Dedifferentiated amniotic fluid mesenchymal stem cell (primary cell): ENCODE measurements around the gene ATG9A.

Experiments
- DNase-seq: peaks from one replicate; pipeline ENCODE4 v3.0.0-alpha.2; 2016; ENCODE audit errors: extremely low spot score

Gene ATG9A

DNA sequence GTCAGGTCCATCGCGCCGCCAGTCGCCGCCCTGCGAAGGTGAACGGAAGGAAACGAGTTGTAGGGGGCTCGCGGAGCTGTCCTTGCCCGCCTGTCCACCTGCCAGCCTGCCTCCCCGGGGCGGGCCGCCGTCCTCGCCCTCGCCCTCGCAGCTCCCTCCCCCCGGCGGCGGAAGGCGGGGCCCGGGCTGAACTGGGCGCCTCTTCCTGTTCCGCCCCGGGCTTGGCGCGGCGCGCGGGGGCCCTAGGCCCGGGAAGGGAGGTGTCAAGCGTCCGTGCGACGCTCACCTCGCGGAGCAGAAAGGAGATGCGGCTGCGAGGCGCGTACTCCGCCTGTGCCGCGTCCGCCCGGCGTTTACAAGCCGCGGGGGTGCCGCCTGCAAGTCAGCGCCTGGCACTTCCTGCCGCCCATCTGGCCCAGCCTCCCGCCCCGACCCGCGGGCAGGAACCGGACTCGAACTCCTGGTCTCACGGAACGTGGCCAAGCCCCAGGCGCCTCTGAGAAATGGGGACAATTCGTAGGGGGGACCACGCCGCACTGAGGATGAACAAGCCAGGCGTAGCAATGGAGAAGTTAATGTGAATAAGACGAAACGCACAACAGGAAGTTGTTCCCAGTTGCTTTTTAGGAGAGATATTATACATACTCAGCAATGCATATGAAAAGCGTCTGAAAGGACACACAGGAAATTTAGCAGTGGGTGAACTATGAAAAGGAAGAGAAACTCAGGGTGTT, 52.5 kb downstream of the ATG9A start, which contains the start of gene CNPPD1:
Gene CNPPD1 (minus strand): TSS at position 108 of the 734 bp plus-strand sequence. CDS start 97 bp downstream, at position 11.
- peak; percentile 40 for DNase-seq

DNA sequence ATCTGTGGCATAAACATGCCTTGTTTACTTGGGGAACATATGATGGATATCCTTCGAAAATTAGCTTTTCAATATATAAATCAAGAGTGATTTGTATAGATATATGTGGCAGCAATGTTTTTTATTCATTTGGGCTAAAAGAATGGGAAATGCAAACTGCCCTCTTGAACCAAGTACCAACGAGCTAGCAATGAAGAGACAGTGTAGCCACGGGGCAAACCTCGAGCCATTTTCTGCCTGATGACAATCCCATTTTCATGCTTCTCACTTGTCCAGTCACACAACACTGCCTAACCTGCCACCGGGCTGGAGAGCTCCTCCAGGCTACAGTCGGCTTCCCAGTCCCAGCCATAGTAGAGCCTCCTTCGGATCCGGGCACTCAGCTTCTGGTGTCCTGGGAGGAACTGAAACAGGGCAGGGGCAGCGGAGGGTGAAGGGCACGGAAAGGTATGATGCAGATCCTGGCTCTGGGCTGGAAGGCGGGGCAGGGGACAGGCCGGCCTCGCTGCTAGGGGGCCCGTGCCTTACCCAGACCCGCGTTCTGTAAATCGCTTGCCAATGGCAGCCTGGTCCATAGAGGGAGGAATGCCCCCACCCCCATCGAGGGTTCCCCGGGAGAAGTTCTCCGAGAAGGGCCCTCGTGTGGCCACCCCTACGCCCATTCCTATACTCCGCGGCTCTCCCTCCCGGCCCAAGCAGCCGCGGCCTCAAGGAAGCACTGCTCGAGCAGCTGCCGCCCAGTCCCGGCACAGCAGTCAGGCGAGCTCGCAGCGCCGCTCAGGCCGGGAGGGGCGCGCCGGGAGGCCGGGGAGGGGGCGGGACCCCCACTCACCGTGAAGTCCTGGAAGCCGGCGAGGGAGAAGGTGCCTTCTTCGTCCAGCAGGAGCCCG, 53.3 kb downstream of the ATG9A start:
- DNase-seq, result peak; percentile 25

DNA sequence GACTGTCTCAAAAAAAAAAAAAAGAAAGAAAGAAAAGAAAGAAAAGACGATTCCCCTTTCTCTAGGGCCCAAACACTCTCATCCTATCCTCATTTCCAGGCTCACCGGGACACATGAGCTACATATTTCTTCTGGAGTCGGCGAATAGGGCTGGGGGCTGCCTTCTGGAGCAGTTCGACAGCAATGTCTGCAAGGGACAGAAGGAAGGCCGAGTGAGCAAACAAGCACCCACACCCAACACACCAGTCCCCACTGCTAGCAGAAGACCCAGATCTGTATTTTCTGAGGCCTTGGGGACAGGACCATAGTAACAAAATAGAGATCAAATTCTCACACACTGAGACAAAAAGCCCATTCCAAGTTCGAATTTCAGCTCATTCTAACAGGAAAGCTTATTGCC, 54.0 kb downstream of the ATG9A start:
- DNase-seq, result no peak

DNA sequence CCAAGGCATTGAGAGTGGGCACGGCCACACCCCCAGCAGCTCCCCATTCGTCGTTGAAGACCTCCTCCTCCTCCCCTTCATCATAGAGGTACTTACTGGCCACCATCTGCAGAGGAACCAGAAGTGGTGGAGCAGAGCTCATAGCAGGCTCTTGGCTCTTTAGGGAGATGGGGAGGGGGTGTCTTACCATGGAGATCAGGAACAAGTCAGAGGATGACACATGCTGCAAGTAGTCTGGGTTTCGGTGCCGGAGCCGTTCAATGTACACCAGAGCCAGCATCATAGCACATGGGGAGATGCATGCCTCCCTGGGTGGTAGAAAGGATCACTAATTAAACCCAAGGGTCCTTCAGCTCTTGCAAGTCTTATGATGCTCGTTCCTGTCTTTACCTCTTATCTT, 54.6 kb downstream of the ATG9A start:
- DNase-seq, result no peak

DNA sequence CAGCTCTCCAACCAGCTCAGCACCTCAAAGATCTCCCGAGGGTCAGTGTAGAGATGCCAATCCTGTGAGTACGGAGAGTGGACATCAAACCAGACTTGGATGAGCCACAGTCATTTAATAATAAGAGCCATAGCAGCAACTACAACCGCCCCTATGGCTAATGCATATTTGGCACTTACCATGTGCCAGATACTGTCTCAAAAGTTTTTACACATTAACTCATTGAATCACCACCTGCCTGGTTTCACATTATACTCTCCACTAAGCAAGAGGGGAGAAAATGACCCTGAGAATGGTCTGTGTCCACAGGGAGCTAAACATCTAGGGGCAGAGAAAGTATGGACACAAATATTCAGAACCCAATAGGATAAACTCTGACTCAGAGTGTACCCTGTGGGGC, 55.3 kb downstream of the ATG9A start:
- no peak for DNase-seq

DNA sequence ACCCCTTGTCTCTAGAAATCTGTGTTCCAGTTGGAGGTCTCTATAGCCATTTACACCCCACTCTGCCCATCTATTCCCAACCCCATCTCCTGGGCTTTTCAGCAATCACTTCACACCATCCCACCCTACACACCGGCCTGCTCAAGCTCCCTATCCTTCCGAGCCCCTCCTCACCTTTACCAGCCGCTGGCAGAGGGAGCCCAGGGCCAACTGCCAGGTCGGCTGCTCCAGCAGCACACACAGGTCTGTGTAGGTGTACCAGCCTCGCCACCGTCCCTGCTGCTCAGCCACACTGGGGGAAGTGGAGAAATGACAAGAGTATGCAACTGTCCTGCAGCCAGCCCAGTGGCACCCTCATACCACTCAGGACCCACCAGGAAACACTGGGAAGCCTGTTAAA, 56.3 kb downstream of the ATG9A start:
- no peak for DNase-seq

DNA sequence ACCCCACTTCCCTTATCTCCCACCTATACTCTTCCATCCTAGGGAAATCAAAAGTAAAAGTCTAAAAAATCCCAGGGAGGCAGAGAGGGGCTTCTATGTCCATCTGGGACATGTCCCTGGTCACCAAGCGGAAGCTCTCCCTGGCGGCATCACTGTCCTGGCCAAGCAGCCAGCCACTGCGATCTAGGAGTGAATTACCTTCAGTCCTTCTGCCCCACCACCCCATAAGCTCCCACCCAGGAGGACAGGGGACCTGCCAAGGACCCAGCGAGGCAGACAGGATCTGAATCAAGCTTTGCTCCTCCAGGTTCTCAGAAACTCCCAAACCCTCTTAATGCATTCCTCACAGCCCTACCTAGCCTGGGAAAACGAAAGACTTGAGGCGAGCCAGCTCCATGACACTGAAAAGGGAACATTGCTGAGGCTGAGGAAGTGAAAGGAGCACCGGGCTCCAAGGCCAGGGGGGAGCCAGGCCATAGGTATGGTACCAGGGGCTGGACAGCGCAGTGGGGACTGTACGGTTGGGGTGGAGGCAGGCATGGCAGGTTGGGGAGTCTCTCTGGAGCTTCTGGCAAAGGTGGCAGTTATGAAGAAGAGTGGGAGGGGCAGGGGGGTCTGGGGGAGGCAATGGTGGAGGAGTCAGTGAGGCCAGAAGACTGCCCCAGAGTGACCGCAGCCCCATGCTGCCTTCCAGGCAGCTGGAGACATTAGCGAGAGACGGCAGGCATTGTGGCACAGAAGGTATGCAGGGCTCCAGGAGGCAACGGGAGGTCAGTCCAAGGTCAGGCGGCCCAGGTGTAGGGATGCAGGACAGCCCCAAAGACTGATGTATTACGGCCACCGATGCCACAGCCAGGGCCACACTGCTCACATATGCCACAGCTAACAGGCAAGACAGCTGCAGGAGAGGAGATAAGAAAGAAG, 56.9 kb downstream of the ATG9A start:
- DNase-seq, result no peak

DNA sequence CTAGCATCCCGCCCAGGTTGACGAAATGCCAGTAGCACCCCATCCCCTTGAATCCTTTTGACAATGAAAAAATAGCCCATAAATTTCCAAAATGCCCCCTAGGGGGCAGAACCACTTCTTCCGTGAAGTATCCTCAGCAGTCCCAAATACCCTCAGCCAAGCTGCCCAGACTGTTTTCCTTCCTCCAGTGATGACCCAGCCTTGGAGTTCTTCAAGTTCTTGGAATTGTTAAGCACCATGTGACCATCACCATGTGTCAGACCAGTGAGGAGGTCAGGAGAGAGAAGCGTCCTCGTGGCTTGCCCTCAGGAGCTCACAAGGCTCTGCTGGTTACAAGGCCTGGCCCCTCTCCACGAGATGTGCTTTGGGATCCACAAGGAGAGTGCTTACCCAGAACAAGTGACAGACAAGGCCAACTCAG, 58.2 kb downstream of the ATG9A start:
- peak; percentile 64 for DNase-seq

DNA sequence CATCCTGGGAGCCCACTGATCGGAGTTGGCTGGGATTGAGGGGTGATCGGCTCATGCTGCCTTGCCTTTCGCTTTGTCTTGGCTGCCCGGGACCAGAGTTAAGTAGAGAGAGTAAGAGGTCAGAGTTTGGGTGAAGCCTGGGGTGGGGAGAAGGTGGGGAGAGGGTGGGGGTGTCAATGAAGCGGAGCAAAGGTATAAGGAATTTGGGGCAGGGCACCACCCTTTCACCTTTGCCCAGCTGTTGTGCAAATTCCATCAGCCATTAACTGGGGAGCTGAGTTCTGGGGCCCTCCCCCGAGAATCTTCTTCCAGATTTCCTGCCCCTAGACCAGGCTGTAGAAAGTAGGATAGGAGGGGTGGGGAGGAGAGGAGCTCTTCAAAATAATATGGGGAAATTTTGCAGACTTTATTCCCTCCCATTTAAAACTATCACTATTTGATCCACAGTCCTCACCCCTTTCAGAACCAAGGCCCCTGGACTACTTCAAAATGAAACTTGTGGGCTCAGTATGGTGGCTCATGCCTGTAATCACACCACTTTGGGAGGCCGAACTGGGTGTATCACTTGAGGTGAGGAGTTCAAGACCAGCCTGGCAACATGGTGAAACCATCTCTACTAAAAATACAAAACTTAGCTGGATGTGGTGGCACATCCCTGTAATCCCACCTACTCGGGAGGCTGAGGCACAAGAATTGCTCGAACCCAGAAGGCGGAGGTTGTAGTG, 59.3 kb downstream of the ATG9A start, which contains the start of gene SLC23A3:
Gene SLC23A3 (minus strand): TSS at position 100 of the 725 bp plus-strand sequence. CDS start 45 bp downstream, at position 55.
- no peak for DNase-seq
